ENCODE results near the gene GNL3.

- TF ChIP-seq ZNF274 (IDR thresholded peaks at IDR 0.05; ENCODE audit: low read depth, low read length): no peak
- TF ChIP-seq SUZ12 (IDR thresholded peaks at IDR 0.05; ENCODE audit: extremely low read depth, insufficient read depth, insufficient read length): no peak
- no peak for TF ChIP-seq YY1 (IDR thresholded peaks at IDR 0.05; ENCODE audit: insufficient read depth, insufficient read length)
These were observed 1.6 kb upstream of the GNL3 start for GRCh38 chr3:52684184-52684583.

All from NT2/D1 (cell line).